Measurements from ENCODE around the gene PSMG2.

The PSMG2 gene

DNA sequence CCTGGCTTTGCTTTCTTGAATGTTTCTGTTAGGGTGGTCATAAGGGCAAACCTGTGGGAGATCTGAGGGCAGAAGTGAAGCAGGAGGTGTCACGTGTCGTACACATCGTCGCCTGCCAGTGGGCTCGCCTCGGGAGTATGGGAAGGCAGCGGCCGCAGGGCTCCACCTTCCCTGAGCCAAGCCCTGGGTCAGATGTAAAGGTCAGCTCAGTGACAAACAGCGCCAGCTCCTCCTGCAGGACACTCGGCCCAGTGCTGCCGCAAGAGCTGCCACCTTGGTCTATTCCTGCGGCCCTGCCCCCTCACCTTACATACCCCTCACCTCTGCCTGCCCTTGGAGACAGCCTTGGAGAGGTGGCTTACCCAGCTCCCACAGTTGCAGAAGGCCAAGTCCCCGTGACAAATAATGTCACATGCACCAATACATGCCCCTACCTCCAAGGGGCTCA lies 64.2 kb downstream of the PSMG2 start:
- Histone ChIP-seq H3K36me3 (no peaks in the 10 kb centered on the region), H3K27me3 (no peaks in the 10 kb centered on the region), H3K4me1 (no peaks in the 10 kb centered on the region), H3K9me3 (no peaks in the 10 kb centered on the region), H3K4me3 (ENCODE audit: low read depth, low read length) (no peak overlapping the region)
- TF ChIP-seq, protein P1, sequence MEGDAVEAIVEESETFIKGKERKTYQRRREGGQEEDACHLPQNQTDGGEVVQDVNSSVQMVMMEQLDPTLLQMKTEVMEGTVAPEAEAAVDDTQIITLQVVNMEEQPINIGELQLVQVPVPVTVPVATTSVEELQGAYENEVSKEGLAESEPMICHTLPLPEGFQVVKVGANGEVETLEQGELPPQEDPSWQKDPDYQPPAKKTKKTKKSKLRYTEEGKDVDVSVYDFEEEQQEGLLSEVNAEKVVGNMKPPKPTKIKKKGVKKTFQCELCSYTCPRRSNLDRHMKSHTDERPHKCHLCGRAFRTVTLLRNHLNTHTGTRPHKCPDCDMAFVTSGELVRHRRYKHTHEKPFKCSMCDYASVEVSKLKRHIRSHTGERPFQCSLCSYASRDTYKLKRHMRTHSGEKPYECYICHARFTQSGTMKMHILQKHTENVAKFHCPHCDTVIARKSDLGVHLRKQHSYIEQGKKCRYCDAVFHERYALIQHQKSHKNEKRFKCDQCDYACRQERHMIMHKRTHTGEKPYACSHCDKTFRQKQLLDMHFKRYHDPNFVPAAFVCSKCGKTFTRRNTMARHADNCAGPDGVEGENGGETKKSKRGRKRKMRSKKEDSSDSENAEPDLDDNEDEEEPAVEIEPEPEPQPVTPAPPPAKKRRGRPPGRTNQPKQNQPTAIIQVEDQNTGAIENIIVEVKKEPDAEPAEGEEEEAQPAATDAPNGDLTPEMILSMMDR (IDR thresholded peaks at IDR 0.05; ENCODE audit: low read depth, low read length), result no peak
- DNase-seq, result no peak

DNA sequence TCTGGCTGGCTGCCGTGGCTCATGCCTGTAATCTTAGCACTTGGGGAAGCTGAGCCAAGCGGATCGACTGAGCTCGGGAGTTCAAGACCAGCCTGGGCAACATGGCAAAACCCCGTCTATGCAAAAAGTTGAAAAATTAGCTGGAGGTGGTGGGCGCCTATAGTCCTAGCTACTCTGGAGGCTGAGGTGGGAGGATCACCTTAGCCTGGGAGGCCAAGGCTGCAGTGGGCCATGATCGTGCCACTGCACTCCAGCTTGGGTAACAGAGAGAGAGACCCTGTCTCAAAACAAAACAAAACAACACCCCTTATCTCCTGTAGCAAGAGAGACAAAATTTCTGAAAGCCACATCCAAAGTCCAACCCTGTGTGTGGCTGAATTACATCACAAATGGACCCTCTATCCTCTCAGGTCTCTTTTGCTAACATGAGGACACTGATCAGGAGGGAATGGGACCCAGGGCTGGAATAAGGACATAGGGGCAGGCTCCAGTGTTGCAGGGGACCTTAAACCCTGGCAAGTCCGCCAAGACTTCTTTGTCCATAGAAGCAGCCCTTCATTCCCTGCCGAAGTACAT lies 64.8 kb downstream of the PSMG2 start:
- TF ChIP-seq, protein P1 (IDR thresholded peaks at IDR 0.05; ENCODE audit: low read depth, low read length), result no peak
- H3K36me3 ChIP-seq, result no peaks in the 10 kb centered on the region
- no peak for DNase-seq
- H3K27me3 ChIP-seq, result no peaks in the 10 kb centered on the region
- no peak overlapping the region for H3K4me3 ChIP-seq (ENCODE audit: low read depth, low read length)
- H3K9me3 ChIP-seq, result no peaks in the 10 kb centered on the region
- no peaks in the 10 kb centered on the region for H3K4me1 ChIP-seq

DNA sequence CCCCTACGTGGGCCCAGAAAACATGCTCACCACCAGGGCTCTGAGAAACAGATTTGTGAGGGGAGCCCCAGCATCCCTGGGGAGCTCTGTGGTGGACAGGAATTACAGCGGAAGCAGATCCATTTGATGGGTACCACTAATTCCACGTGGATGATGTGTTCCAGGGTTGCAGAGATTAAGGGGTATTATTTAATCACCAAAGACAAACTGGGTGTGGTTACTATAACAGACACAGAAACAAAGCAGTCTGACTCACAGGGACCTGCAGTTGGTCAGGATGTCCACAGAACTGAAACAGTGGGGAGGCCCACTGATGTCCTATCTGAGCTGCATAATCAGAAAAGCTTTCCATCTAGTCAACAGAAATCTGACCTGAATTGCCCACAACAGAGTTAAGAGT lies 65.8 kb downstream of the PSMG2 start:
- H3K9me3 ChIP-seq, result no peaks in the 10 kb centered on the region
- DNase-seq, result no peak
- TF ChIP-seq, protein P1 (IDR thresholded peaks at IDR 0.05; ENCODE audit: low read depth, low read length), result no peak

DNA sequence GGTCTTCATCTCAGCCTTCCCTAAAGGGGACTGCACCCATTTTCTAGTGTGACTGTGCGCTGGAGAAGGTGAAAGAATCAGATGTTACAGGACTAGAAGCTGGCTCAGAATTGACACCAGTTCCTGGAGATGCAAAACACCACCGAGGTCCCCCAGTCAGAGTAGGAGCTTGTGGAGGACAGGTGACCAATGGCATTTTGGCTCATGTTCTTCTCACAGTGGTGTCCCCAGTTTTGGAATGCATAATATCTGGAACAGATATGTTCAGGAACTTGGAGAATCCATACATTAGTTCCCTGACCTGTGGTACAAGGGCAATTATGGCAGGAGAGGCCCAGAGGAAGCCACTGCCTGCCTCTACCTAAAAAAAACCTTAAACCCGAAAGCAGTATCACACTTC lies 66.3 kb downstream of the PSMG2 start:
- H3K9me3 ChIP-seq, result no peaks in the 10 kb centered on the region
- TF ChIP-seq, protein P1 (IDR thresholded peaks at IDR 0.05; ENCODE audit: low read depth, low read length), result no peak
- no peaks in the 10 kb centered on the region for H3K36me3 ChIP-seq
- H3K27me3 ChIP-seq, result no peaks in the 10 kb centered on the region
- H3K4me1 ChIP-seq, result no peaks in the 10 kb centered on the region
- DNase-seq, result no peak
- no peak overlapping the region for H3K4me3 ChIP-seq (ENCODE audit: low read depth, low read length)

More for the DNA sequence above, 65.8 kb downstream of the PSMG2 start:
- Histone ChIP-seq H3K36me3 (no peaks in the 10 kb centered on the region), H3K4me1 (no peaks in the 10 kb centered on the region), H3K4me3 (ENCODE audit: low read depth, low read length) (no peak overlapping the region), H3K27me3 (no peaks in the 10 kb centered on the region)

DNA sequence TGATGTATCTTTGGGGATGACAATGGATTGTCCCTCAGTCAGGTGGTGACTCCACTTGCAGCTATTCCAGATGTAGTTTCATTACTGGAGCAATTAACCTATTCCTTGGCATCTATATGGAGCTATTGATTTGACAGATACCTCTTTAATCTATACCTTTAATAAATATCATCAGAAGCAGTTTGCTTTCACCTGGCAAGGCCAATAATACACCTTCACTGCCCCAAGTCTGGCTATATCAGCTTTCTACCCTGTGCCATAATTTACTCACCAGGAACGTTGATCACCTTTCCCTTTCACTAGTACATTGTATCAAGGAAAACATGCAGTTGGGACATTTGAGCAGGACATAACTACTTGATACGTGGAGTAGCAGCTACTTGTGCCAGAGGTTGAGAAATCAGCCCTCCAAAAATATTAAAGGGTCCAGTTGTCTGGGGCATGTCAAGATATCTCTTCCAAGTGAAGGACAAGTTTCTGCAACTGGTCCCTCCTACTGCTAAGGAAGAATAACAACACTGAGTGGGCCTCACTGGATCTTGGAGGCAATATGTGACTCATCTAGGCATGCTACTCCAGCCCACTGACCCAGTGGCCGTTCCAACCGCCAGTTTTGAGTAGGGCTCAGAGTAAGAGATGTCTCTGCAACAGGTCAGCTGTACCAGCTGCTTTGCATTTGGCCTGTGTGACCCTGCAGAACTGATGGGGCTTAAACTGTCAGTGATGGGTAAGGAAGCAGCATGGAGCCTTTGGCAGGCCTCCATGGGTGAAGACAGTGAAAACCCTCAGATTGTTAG lies 67.0 kb downstream of the PSMG2 start:
- DNase-seq, result no peak
- TF ChIP-seq, protein P1 (IDR thresholded peaks at IDR 0.05; ENCODE audit: low read depth, low read length), result no peak
- no peaks in the 10 kb centered on the region for H3K36me3 ChIP-seq
- no peaks in the 10 kb centered on the region for H3K4me1 ChIP-seq
- no peaks in the 10 kb centered on the region for H3K9me3 ChIP-seq
- no peak overlapping the region for H3K4me3 ChIP-seq (ENCODE audit: low read depth, low read length)
- H3K27me3 ChIP-seq, result no peaks in the 10 kb centered on the region
